ENCODE results near the gene CDKN2A.
"Not testable (repeated sequence)": the region's sequence is repeated elsewhere in the genome, so short reads cannot be mapped to it uniquely, and the experiment has no call there.

The CDKN2A gene

DNA sequence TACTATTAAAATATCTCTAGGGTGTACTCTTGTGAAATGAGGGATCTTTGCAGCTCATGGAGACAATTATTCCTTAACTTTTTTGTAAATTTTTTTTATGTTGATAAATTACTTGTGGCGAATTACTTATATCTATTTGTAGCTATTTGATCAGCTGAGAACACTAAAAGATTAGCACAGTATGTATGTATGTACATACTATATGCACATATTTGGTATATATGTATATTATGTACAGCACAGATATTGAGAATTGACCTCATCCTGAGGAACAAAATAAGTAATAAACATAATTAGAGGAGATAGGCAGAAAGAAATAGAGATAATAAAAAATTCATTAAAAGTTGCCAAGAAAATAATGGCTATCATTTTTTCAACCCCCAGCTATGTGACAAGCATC lies 11.8 kb downstream of the CDKN2A start:
- no peak for DNase-seq

DNA sequence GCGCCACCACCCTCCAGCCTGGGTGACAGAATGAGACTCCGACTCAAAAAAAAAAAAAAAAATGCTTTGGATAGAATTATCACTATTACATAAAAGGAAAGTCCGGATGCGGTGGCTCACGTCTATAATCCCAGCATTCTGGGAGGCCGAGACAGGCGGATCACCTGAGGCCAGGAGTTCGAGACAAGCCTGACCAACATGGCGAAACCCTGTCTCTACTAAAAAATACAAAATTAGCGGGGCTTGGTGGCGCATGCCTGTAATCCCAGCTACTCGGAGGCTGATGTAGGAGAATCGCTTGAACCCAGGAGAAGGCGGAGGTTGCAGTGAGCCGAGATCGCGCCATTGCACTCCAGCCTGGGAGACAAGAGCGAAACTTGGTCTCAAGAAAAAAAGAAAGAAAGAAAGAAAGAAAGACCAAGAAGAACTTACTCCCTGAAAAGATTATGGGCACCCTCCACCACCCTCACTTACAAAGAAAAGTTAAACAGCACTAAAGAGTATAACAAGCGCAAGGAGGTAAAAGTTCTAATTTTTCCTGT lies 17.8 kb downstream of the CDKN2A start:
- no peak for DNase-seq

DNA sequence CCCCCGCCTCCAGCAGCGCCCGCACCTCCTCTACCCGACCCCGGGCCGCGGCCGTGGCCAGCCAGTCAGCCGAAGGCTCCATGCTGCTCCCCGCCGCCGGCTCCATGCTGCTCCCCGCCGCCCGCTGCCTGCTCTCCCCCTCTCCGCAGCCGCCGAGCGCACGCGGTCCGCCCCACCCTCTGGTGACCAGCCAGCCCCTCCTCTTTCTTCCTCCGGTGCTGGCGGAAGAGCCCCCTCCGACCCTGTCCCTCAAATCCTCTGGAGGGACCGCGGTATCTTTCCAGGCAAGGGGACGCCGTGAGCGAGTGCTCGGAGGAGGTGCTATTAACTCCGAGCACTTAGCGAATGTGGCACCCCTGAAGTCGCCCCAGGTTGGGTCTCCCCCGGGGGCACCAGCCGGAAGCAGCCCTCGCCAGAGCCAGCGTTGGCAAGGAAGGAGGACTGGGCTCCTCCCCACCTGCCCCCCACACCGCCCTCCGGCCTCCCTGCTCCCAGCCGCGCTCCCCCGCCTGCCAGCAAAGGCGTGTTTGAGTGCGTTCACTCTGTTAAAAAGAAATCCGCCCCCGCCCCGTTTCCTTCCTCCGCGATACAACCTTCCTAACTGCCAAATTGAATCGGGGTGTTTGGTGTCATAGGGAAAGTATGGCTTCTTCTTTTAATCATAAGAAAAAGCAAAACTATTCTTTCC lies 19.3 kb downstream of the CDKN2A start:
- peak; percentile 39 to 67 (median 52) for DNase-seq

DNA sequence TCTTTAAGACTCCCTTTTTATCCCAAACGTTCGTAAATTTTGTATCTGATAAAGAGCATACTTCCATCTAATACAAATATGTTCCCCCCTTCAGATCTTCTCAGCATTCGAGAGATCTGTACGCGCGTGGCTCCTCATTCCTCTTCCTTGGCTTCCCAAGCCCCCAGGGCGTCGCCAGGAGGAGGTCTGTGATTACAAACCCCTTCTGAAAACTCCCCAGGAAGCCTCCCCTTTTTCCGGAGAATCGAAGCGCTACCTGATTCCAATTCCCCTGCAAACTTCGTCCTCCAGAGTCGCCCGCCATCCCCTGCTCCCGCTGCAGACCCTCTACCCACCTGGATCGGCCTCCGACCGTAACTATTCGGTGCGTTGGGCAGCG lies 19.9 kb downstream of the CDKN2A start:
- no peak for DNase-seq

DNA sequence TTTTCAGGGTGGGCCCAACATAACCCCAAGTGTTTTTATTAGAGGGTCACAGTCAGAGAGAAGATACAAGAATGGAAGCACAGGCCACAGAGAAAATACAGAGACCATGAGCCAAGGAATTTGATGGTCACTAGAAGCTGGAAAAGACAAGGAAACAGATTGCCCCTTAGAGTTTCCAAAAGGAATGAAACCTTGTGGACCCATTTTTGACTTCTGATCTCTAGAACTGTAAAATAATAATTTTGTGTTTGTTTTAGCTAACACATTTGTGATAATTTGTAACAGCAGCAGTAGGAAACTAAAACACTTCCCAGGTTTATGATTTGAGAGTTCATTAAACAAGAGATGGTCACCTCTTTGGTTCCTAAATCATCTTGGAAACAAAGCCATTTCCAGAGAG lies 21.8 kb downstream of the CDKN2A start:
- no peak for DNase-seq

DNA sequence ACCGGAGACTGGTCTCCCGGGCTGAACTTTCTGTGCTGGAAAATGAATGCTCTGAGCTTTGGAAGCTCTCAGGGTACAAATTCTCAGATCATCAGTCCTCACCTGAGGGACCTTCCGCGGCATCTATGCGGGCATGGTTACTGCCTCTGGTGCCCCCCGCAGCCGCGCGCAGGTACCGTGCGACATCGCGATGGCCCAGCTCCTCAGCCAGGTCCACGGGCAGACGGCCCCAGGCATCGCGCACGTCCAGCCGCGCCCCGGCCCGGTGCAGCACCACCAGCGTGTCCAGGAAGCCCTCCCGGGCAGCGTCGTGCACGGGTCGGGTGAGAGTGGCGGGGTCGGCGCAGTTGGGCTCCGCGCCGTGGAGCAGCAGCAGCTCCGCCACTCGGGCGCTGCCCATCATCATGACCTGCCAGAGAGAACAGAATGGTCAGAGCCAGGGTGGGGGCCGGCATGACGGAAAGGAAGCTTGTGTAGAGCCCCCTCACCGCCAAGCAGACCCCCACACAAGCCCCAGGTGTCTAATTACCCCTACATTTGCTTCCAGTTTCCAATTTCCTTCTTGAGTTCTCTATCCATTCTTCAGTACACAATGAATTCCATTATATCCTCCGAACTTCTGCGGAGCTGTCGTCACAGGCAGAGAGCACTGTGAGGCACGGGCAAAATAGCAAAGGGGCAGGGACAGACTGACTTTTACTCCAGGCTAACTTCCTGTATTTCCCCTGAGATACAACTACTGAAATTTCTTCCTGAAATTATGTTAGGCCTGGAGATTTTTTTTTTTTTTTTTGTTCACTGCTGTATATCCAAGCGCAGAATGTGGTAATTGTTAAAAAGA lies 23.2 kb downstream of the CDKN2A start:
- peak; percentile 33 to 68 (median 58) for DNase-seq

DNA sequence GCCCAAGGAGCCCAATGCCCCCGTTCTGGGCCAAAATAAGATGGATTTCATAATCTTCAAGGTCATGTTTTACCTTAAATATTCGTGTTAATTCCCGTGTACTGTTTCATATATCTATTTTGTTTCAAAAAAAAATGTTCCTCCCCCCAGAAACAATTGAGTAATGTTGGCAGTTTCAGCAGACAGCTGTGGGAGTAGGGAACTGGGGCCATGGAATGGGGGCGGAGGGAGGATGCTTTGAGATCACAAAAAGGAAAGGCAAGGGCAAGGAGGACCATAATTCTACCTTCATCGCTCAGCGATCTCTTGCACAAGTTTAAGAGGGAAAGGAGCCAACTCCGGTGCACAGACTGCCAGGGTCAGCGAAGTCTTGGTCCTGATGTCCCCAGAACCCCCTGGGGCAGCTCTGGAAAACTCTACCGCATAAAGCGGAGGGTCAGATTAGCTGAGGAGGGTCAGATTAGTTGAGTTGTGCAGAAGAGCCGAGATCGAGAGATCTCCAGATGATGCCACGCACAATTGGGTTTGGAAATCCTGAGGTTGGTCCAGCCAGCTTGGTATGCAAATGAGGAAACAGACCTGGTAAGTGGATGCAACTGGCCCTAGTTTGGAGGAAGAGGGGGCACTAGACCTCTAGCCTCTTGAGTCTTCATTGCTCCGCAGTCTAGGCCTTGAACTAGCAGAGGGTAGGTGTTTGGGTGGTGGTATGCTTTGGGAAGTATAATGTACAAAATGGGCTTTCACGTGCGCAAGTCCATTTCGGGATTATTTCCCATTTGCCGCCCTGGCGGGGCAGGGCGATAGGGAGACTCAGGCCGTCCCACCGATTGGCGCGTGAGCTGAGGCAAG lies 24.0 kb downstream of the CDKN2A start:
- peak; percentile 47 to 66 (median 58) for DNase-seq

DNA sequence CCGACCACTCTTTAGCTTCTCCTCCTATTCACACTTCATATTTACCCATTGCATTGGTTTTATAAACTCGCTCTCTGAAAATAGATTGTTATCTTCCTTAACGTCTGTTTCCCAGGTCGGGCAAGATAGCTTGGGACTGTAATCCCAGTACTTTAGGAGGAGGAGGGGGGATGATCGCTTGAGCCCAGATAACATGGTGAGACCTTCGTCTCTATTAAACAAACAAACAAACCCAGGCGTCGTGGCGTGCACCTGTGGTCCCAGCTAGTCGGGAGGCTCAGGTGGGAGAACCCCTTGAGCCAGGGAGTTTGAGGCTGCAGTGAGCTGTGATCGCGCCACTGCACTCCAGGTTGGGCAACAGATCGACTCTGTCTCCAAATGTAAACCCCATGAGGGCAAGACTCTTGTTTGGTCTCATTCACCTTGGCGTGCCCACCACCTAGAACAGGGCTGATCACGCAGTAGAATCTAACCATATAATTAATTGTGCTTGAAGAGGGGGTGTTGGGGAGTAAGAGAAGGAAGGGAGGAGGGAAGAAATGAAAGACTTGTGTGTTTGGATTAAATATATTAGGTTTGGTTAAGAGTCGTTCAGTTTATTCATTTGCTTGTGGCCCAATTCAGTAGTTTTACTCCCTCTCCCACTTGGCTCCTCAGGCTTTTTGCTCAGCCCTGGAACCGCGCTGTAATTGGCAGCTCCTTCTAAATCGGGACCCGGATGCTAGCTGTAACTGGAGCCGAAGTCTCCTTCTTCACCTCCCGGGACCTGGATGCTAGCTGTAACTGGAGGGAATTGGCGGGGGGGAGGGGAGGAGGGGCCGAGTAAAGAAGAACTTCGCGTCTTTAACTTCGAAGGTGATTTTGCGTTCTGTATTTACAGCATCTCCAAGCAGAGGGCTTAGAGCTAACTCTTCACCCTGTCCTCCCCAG lies 24.9 kb downstream of the CDKN2A start:
- DNase-seq, result no peak

DNA sequence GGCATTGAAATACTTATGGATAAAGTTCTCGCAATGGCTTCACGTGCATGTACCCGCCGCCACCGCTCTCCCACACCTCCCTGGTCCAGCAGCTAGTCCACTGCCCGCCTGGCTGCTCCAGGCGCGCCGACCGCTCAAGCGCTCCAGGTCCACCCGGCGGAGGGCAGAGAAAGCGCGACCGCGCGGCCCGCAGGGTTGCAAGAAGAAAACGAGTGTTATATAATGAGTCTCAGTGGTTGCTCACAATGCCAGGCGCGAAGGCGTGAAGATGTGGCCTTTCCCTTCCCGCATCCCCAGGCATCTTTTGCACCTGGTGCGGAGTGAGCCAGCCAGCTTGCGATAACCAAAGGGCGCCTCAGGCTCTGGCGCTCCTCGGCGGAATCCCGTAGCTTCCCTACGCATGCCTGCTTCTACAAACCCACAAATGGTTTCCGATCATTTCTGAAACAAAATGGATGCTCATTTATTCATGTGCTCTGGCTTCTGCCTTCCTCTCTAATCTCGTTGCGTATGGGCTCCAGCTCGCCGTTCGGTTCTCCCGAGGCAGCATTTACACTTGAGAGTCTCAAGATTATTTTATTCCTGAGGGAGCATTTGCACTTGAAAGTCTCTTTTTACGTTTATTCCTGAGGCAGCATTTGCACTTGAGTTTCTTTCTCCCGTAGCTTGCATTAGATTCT lies 25.7 kb downstream of the CDKN2A start:
- peak in 2 of 4 experiments; percentile 23 to 49 for DNase-seq

DNA sequence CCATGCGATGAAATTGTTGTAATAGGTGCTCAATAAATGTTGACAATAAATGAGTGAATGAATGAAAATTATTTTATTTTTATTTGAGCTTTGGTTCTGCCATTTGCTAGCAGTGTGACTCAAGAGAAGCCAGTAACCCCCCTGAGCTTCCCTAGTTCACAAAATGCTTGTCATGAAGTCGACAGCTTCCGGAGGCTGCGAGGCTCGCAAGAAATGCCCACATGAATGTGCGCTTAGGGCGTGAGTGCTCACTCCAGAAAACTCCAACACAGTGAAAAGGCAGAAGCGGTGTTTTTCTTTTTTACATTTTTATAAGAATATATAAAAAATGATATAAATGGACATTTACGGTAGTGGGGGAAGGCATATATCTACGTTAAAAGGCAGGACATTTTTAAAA lies 26.5 kb downstream of the CDKN2A start:
- DNase-seq, result peak in 3 of 4 experiments; percentile 48 to 56 (median 50)

DNA sequence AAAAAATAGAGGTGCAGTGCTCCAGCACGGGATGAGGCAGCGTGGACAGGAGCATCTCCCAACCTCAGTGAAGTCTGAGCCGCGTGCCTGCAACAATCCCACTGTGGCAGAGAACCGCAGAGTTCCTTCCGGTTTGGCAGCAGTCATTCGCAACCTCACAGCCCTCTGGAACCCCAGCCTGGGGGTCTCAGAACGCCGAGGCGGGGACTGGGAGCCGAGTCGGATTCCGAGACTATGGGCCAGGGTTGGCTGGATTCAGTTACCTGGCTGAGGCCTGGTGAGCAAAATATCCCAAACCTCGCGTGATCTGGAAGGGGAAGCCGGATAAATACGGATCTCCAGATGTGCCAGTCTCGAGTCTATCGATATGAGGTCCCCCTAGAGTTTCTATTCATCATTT lies 27.0 kb downstream of the CDKN2A start:
- DNase-seq, result peak in 1 of 4 experiments; percentile 1

DNA sequence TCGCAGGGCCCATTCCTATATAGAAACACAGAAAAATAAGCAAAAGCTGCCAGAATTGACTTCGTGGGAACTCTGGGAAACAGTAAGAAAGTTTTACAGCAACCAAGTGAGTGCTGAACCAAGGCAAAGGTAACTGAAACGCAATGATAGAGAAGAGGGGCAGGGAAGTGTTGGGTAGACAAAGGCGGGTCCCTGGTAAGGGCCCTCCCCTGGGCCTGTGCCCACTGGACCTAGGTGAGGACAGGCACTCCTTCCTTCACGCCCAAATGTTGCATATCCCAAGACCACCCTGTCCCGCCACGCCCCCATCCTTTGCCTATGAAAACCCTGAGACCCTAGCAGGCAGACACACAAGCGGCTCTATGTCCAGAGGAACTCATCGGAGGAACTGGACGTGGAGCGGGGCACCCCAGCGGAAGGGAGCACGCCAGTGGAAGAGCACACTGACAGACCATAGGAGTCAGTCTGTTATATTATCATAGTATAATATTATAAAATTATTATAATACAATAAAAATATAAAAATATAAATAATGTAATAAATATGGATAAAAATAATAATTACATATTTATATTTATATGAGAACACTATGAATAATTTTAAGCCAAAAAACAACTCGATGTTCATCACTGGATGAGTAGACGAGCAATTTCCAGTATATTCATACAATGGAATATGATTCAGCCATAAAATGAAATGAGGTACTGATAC lies 27.9 kb downstream of the CDKN2A start:
- DNase-seq, result no peak

DNA sequence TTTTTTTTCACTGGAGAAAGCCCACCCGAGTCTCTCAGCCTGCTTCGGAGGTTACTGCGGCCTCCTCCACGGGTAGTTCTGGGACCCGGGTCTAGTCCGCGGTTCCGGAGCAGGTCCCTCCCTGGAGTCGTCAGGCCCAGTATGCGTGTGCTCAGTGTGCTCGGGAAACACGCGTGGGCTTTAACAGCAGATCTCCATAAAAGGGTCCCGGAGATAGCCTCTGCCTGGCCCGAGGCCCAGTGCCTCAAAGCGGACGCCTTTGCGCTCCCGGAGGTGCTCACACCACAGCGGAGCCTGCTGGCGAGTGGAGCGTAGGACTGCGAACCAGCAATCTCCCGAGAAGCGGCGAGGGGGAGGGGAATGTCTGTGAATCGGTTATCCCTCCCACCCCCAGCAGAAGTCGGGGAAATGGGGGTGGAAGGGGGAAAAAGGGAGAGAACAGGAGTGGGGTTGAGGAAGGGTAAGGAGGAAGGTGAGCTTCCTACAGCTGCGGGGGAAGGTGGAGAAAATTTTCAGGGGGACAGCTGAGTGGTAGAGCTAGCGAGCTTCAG lies 28.7 kb downstream of the CDKN2A start:
- peak; percentile 59 to 82 (median 72) for DNase-seq

DNA sequence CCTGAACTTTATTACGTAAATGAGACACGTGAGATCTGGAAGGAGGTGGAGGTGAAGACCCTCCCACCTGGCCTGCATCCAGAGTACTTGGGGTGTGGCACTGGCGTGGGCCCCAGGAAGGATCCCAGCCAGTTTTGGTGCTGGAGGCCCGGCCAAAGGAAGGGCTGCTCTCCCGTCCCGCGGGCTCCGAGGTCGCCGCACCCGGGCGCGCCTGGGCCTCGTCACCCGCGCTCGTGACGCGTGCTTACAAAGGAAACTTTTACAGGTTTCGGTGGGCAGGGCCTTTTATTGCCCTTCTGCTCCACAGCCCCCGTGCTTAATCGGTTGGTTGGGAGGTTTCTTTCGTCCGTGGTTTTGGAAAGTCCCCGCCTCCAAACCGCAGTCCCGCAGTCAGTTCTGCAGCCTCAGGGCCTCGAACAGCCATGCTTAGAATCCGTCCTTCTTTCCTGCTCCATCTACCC lies 29.2 kb downstream of the CDKN2A start:
- peak in 2 of 4 experiments; percentile 43 to 46 for DNase-seq

DNA sequence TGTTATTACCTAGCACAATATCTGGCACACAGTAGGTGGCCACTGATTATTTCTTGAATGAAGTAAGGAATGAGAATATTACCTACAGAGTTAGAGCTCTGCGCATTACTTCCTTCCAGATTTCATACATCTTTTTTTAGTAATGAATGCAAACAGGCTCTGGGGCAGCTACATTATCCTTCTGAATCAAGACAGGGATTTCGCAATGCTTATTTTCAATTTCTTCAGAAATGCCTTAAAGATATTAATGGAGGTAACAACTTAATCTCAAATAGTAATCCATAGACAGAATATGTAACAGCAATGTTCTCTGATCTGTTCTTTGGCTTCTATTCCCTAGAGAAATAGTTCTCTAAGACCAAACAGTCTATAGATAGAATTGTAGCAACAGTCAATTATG lies 32.6 kb downstream of the CDKN2A start:
- DNase-seq, result no peak

DNA sequence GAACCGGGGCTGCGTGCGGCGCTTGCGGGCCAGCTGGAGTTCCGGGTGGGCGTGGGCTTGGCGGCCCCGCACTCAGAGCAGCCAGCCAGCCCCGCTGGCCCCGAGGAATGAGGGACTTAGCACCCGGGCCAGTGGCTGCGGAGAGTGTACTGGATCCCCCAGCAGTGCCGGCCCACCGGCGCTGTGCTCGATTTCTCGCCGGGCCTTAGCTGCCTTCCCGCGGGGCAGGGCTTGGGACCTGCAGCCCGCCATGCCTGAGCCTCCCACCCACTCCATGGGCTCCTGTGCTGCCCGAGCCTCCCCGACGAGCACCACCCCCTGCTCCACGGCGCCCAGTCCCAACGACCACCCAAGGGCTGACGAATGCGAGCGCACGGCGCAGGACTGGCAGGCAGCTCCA lies 34.9 kb downstream of the CDKN2A start:
- DNase-seq, result not testable (repeated sequence)

DNA sequence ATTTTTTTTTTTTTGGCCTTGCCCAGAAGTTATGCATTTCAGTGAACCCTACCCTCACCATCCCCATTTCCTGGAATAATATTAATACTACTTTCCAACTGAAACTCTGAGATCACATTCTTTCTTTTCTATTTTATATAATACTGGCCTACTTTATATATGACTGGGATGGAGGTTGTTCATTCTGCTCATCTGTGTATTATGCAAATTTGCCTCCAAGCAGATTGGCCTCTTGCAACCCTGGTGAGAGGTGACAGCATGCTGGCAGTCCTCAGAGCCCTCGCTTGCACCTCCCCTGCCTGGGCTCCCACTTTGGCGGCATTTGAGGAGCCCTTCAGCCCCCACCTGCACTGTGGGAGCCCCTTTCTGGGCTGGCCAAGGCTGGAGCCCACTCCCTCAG lies 35.4 kb downstream of the CDKN2A start:
- no peak for DNase-seq

DNA sequence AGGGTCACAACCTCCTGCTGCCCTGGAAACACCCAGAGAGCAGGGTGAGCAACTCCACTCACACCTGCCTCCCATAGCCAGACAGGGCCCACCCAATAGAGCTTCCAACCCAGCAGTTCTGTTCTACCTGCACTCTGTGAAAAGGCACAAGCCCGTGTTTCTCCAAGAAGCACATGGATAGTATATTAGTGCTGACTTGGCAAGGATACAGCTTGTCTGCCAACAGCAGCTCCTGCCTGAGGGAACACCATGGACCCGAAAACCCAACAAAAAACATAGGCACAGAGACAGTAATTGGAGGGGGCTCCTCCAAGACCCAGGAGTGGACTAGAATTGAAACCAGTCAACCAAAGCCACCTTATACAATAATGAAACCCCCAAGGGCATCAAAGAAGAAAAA lies 48.6 kb downstream of the CDKN2A start:
- no peak for DNase-seq

DNA sequence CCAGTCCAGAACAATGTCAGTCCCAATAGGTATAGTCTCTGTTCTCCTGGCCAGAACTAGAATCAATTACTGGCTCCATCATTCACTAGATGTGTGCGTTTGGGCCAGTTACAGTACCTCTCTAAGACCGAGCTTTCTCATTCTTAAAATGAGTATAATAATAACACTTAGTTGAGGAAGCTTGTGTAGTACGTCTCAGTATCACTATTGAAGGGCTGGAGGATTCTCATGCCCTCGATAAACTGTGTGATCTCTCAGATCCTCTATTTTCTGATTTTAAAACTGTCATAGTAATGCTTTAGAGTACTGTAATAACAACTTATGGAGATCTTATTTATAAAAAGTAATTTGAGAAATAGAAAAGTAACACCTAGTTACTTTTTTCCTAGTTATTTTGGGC lies 50.7 kb downstream of the CDKN2A start:
- no peak for DNase-seq
